Common myeloid progenitor, CD34-positive (primary cell): Measurements from ENCODE around the gene SNX9.

Experiments used
- CTCF ChIA-PET: fragments of 350-600 bp; sonication (Branson Sonifier 250); formaldehyde crosslinking; loops from one replicate; lab custom pipeline; 2021; ENCODE audit warnings: antibody characterized with exemption; lab: Charles Lee
- POLR2A ChIA-PET: fragments of 350-600 bp; sonication (Branson Sonifier 250); formaldehyde crosslinking; loops from one replicate; lab custom pipeline; 2021; ENCODE audit warnings: antibody characterized with exemption; lab: Charles Lee
- DNase-seq, 3 donors: peaks; one replicate each; pipeline versions ENCODE4 v3.0.0 to v3.0.0-alpha.2; 2013
- H3K27ac ChIP-seq, 2 experiments: 1 replicate in 1 of 2; 2 replicates in 1 of 2; pipeline ENCODE4 v1.7.0; 2013; ENCODE audit warnings: inconsistent platforms in 2 of 2, low read length in 2 of 2, mild to moderate bottlenecking in 2 of 2, low read depth in 1 of 2, moderate library complexity in 1 of 2; ENCODE audit not compliant: severe bottlenecking in 2 of 2, insufficient read depth in 1 of 2, poor library complexity in 1 of 2
- H3K27me3 ChIP-seq, 5 experiments: replicated peaks in 2 of 5; 1 replicate in 3 of 5; 2 replicates in 2 of 5; pipeline versions ENCODE4 v1.6.1 to v1.7.0; 2013; ENCODE audit warnings: low read length in 4 of 5, mild to moderate bottlenecking in 2 of 5, moderate library complexity in 2 of 5, inconsistent platforms in 1 of 5; ENCODE audit not compliant: insufficient read depth in 5 of 5, control insufficient read depth in 4 of 5
- H3K36me3 ChIP-seq, 4 experiments: 1 replicate in 2 of 4; 2 replicates in 2 of 4; pipeline versions ENCODE4 v1.6.1 to v1.7.0; 2013; ENCODE audit warnings: low read length in 3 of 4, control low read depth in 1 of 4, mild to moderate bottlenecking in 1 of 4; ENCODE audit not compliant: control insufficient read depth in 4 of 4, insufficient read depth in 4 of 4
- H3K4me1 ChIP-seq, 4 experiments: 1 replicate in 3 of 4; 2 replicates in 1 of 4; pipeline versions ENCODE4 v1.6.1 to v1.7.1; 2013; ENCODE audit warnings: low read length in 3 of 4, mild to moderate bottlenecking in 3 of 4, control low read depth in 1 of 4, inconsistent platforms in 1 of 4, moderate library complexity in 1 of 4; ENCODE audit not compliant: control insufficient read depth in 4 of 4, insufficient read depth in 4 of 4; ENCODE audit errors: control extremely low read depth in 1 of 4
- H3K4me3 ChIP-seq, 7 experiments: 1 replicate in 4 of 7; 2 replicates in 3 of 7; pipeline versions ENCODE4 v1.5.1 to v1.7.0; 2013; ENCODE audit warnings: mild to moderate bottlenecking in 7 of 7, low read length in 6 of 7, moderate library complexity in 6 of 7, inconsistent platforms in 2 of 7, low read depth in 2 of 7, control low read depth in 1 of 7; ENCODE audit not compliant: insufficient read depth in 4 of 7, control insufficient read depth in 1 of 7; ENCODE audit errors: extremely low read depth in 1 of 7
- H3K9me3 ChIP-seq, 5 experiments: 1 replicate in 4 of 5; 2 replicates in 1 of 5; pipeline versions ENCODE4 v1.6.1 to v1.7.1; 2013; ENCODE audit warnings: low read length in 4 of 5, mild to moderate bottlenecking in 2 of 5, inconsistent platforms in 1 of 5, low read depth in 1 of 5, moderate library complexity in 1 of 5; ENCODE audit not compliant: control insufficient read depth in 4 of 5, insufficient read depth in 2 of 5; ENCODE audit errors: control extremely low read depth in 1 of 5
- WGBS: methylation state at CpG from one replicate; pipeline ENCODE4 v1.1.5; 2013; ENCODE audit not compliant: insufficient coverage; 5-methylcytosine and 5-hydroxymethylcytosine counted together

Gene SNX9

DNA sequence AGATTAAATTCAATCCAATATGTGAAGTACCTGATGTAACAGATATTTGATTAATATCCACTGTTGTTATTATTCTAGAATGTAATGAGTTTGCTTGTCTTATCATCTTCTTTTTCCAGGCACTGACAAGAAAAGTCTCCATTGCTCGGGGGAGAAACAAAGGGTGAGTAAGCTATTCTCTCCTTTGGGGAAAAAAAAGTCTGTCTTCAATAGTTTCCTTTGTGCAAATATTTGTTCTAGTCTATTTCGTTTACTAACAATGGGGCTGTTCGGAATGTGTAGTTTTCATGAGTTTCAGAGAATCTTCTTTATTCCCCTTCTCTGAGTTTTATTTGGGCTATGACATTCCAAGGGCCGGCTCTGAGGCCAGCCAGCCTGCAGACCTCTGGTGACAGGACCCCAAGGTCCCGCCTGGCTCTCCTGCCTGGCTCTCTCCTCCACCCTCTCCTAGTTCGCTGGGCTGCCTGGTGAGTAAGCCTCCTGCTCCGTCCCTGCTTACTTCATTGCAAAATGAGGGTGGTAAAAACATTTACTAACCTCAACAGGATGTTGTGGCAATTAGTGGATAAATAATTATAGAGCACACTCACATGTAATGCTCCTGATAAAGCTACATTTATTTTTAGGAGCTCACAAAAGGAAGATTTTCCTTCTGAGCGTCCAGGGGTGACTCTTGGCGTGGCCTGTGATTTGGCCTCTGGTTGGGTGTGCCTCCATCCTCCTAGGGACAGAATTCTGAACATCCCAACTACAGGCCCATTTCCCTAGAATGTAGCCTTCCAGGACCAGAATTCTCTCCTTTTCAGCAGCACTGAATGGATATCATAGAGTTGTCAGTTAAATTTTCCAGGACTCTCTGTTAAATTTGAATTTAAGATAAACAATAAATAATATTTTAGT, 43.1 kb upstream of the SNX9 start:
- 96% methylated on average over 3 of the region's 9 CpGs for WGBS
- H3K36me3 ChIP-seq = no peaks in the 10 kb centered on the region
- H3K27ac ChIP-seq = no peak overlapping the region
- H3K4me1 ChIP-seq = no peaks in the 10 kb centered on the region
- ChIA-PET CTCF (no interaction called here), POLR2A (no interaction called here)
- DNase-seq = no peak
- peaks cover 0 to 2% (median 0%) of the 10 kb centered on the region in 5 experiments for H3K27me3 ChIP-seq
- peaks cover 0 to 19% (median 4%) of the 10 kb centered on the region in 5 experiments for H3K9me3 ChIP-seq
- no peak overlapping the region for H3K4me3 ChIP-seq

- POLR2A ChIA-PET = no interaction called here
- Histone ChIP-seq H3K4me1 (peaks cover 0 to 3% (median 0%) of the 10 kb centered on the region in 4 experiments), H3K4me3 (no peak overlapping the region), H3K27me3 (no peaks in the 10 kb centered on the region), H3K36me3 (no peaks in the 10 kb centered on the region), H3K9me3 (peaks cover 0 to 10% (median 0%) of the 10 kb centered on the region in 5 experiments), H3K27ac (no peak overlapping the region)
- CTCF ChIA-PET = interaction anchor here (2.7 kb wide), 1 partner anchor 28 kb away, joined by 9 read pairs; no protein-coding TSS in a partner anchor
- no peak for DNase-seq
- 100% methylated on average over 1 of the region's 1 CpG for WGBS
These were observed 37.4 kb upstream of the SNX9 start for GRCh38 chr6:157785636-157786035.

DNA sequence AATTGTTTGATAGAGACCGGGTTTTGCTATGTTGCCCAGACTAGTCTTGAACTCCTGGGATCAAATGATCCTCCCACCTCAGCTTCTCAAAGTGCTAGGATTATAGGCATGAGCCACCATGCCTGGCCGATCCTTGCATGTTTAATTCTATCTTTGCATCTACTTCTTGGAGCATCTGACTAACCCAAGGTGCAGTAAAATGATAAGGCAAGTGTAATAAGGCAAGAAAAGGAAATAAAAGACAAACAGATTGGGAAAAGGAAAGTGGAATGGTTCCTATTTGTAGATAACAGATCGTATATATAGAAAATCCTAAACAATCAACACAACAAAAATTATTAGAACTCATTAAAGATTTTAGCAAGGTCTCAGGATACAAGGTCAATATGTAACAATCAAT, 36.8 kb upstream of the SNX9 start:
- ChIA-PET CTCF (interaction anchor here (2.7 kb wide), 1 partner anchor 29 kb away, joined by 9 read pairs; no protein-coding TSS in a partner anchor), POLR2A (no interaction called here)
- Histone ChIP-seq H3K27me3 (no peaks in the 10 kb centered on the region), H3K36me3 (no peaks in the 10 kb centered on the region), H3K27ac (no peak overlapping the region), H3K4me1 (peaks cover 0 to 4% (median 0%) of the 10 kb centered on the region in 4 experiments), H3K9me3 (peaks cover 0 to 8% (median 0%) of the 10 kb centered on the region in 5 experiments), H3K4me3 (no peak overlapping the region)
- 100% methylated on average over 2 of the region's 3 CpGs for WGBS
- no peak for DNase-seq

DNA sequence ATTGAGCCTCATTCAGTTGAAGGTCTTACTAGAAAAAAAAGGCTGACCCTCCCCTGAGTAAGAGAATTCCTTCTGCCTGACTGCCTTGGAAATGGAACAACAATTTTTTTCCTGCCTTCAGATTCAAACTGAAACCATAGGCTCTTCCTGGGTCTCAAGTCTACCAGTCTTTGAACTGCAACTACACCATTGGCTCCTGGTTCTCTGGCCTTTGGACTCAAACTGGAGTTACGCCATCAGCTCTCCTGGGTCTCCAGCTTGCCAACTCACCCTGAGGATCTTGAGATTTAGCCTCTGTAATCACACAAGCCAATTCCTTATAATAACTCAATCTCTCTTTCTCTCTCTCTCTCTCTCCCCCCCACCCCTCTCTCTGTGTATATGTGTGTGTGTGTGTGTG, 36.0 kb upstream of the SNX9 start:
- Histone ChIP-seq H3K36me3 (no peaks in the 10 kb centered on the region), H3K27me3 (no peaks in the 10 kb centered on the region), H3K9me3 (peaks cover 0 to 3% (median 0%) of the 10 kb centered on the region in 5 experiments), H3K4me1 (peaks cover 0 to 4% (median 0%) of the 10 kb centered on the region in 4 experiments), H3K4me3 (no peak overlapping the region), H3K27ac (no peak overlapping the region)
- no peak for DNase-seq
- 100% methylated on average over 1 of the region's 1 CpG for WGBS
- CTCF ChIA-PET = interaction anchor here (1.2 to 2.7 kb wide), 4 partner anchors 12 to 30 kb away, joined by 3 to 9 read pairs (median 6); no protein-coding TSS in a partner anchor
- POLR2A ChIA-PET = no interaction called here

DNA sequence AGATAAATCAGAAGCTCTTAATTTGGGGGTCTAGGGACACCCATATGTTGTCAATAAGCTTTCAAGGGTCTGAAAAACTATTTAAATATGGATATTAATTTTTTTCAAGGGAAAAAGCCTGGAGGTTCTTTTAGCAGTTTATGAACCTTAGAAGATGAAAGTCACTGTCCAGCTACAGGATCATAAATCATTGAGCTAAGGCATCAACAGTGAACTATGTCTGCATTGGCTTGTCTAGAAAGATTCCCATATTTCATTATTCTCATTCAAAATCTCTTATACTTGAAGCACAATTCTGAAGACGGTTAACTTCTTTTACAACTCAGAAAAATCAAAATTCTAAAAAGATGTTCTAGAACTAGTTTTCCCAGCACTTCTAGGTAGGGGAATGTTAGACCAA, 34.9 kb upstream of the SNX9 start:
- POLR2A ChIA-PET = no interaction called here
- no peak for DNase-seq
- H3K4me3 ChIP-seq = no peak overlapping the region
- H3K36me3 ChIP-seq = no peaks in the 10 kb centered on the region
- H3K4me1 ChIP-seq = peaks cover 0 to 4% (median 0%) of the 10 kb centered on the region in 4 experiments
- CTCF ChIA-PET = interaction anchor here (1.2 to 2.7 kb wide), 4 partner anchors 10 to 31 kb away, joined by 3 to 9 read pairs (median 6); no protein-coding TSS in a partner anchor
- H3K9me3 ChIP-seq = no peaks in the 10 kb centered on the region
- no peak overlapping the region for H3K27ac ChIP-seq
- no CpG with 5 or more reads among the region's 1 CpG for WGBS
- H3K27me3 ChIP-seq = no peaks in the 10 kb centered on the region

- Histone ChIP-seq H3K9me3 (peaks cover 0 to 1% (median 0%) of the 10 kb centered on the region in 5 experiments), H3K27ac (no peak overlapping the region), H3K27me3 (no peaks in the 10 kb centered on the region), H3K4me1 (peaks cover 0 to 4% (median 0%) of the 10 kb centered on the region in 4 experiments), H3K36me3 (no peaks in the 10 kb centered on the region), H3K4me3 (no peak overlapping the region)
- WGBS = no CpG with 5 or more reads among the region's 3 CpGs
- CTCF ChIA-PET = no interaction called here
- DNase-seq = no peak
- POLR2A ChIA-PET = no interaction called here
These were observed 33.7 kb upstream of the SNX9 start for GRCh38 chr6:157789297-157789696.

DNA sequence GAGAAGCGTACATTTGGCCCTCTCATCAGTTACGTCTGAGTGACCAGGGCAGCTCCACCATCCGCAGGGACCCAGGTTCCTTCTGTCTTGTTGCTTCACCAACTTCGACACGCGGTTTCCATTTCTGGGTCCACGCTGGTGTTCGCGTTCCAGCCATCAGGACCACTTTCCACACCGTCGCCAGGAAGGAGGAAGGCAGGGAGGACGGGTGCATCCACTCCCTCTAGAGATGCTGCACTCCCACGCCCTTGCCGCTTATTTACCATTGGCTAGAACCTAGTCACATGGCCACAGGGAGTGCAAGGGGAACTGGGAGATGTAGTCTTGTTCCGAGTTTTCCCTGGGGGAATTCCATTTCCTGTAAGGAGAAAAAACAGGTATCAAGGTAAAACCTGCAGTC, 33.2 kb upstream of the SNX9 start:
- H3K4me1 ChIP-seq = peaks cover 0 to 4% (median 0%) of the 10 kb centered on the region in 4 experiments
- H3K9me3 ChIP-seq = peaks cover 0 to 1% (median 0%) of the 10 kb centered on the region in 5 experiments
- H3K27me3 ChIP-seq = no peaks in the 10 kb centered on the region
- no peaks in the 10 kb centered on the region for H3K36me3 ChIP-seq
- ChIA-PET POLR2A (no interaction called here), CTCF (interaction anchor here (1.2 kb wide), 1 partner anchor 21 kb away, joined by 3 read pairs; no protein-coding TSS in a partner anchor)
- WGBS = 96% methylated on average over 8 of the region's 15 CpGs
- H3K4me3 ChIP-seq = no peak overlapping the region
- no peak overlapping the region for H3K27ac ChIP-seq
- DNase-seq = no peak
